ENCODE results near the gene ST8SIA4.

Gene ST8SIA4

GRCh38 chr5:100779669-100780375, 123.3 kb downstream of the ST8SIA4 start:
- DNase-seq, result no peak

GRCh38 chr5:100777680-100778300, 125.3 kb downstream of the ST8SIA4 start:
- DNase-seq, result no peak

- DNase-seq, result no peak
Measured at GRCh38 chr5:100775533-100775855, 127.6 kb downstream of the ST8SIA4 start.

- no peak for DNase-seq
Measured at GRCh38 chr5:100772548-100772947, 130.5 kb downstream of the ST8SIA4 start.

- no peak for DNase-seq
Measured at GRCh38 chr5:100772006-100772405, 131.1 kb downstream of the ST8SIA4 start.

- no peak for DNase-seq
Measured at GRCh38 chr5:100771181-100771580, 131.9 kb downstream of the ST8SIA4 start.

- DNase-seq, result no peak
Measured at GRCh38 chr5:100768221-100768620, 134.9 kb downstream of the ST8SIA4 start.

- DNase-seq, result no peak
Measured at GRCh38 chr5:100762995-100763394, 140.1 kb downstream of the ST8SIA4 start.

GRCh38 chr5:100762108-100762507, 141.0 kb downstream of the ST8SIA4 start:
- DNase-seq, result no peak

GRCh38 chr5:100761192-100761591, 141.9 kb downstream of the ST8SIA4 start:
- no peak for DNase-seq

GRCh38 chr5:100760688-100761087, 142.4 kb downstream of the ST8SIA4 start:
- DNase-seq, result no peak

GRCh38 chr5:100758780-100759179, 144.3 kb downstream of the ST8SIA4 start:
- no peak for DNase-seq

GRCh38 chr5:100758306-100758705, 144.8 kb downstream of the ST8SIA4 start:
- no peak for DNase-seq

- no peak for DNase-seq
Measured at GRCh38 chr5:100757618-100758017, 145.5 kb downstream of the ST8SIA4 start.

Measured in NCI-H1694 (cell line).